ENCODE data around the gene SERPINB7.

DNA sequence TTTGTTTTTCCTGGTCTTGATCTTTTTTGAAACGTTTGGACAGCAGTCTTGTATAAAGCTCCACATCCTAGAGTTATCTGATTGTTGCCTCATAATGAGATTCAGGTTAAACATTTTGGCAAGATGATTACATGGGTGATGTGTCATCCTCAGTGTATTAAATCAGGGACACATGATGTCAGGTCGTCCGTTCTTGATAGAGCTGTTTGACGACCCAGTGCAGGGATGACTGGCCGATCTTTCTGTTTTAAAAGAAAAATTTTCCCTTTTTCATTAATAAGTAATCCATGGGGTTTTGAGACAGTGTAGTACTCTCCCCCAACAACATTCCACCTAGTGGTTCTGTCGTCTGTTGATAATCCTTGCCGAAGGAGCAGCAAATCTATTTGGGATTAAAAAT is 67.8 kb downstream of the SERPINB7 start:
- TF ChIP-seq CTCF (IDR thresholded peaks at IDR 0.05) (no peak), POLR2A (IDR thresholded peaks at IDR 0.05) (no peak), POLR2AphosphoS5 (IDR thresholded peaks at IDR 0.05) (no peak), EP300 (IDR thresholded peaks at IDR 0.05) (no peak)

Measured in upper lobe of left lung (tissue), 4 donors.